Vagina (tissue), 2 donors: ENCODE measurements around the gene SPRR3.

Source experiments
- POLR2A ChIP-seq, 2 donors: fragments of 450-650 bp; IDR thresholded peaks; one replicate each; pipeline ENCODE4 v1.6.1; 2017; ENCODE audit warnings: antibody characterized with exemption in 2 of 2, mild to moderate bottlenecking in 2 of 2, moderate library complexity in 2 of 2
- POLR2AphosphoS5 ChIP-seq, 2 donors: sonication (generic); formaldehyde crosslinking; IDR thresholded peaks; one replicate each; pipeline ENCODE4 v1.9.0; 2017; ENCODE audit warnings: antibody characterized with exemption in 2 of 2, mild to moderate bottlenecking in 2 of 2, low read depth in 1 of 2; ENCODE audit not compliant: insufficient read depth in 1 of 2
- TF ChIP-seq, protein P1 (sequence below), 3 experiments: fragments of 450-650 bp in 2 of 3; fragments of 200-600 bp in 1 of 3; sonication (generic) in 1 of 3; IDR thresholded peaks; one replicate each; pipeline ENCODE4 v1.5.1; 2017 to 2019; ENCODE audit warnings: antibody characterized with exemption in 3 of 3, mild to moderate bottlenecking in 2 of 3, moderate library complexity in 2 of 3

DNA sequence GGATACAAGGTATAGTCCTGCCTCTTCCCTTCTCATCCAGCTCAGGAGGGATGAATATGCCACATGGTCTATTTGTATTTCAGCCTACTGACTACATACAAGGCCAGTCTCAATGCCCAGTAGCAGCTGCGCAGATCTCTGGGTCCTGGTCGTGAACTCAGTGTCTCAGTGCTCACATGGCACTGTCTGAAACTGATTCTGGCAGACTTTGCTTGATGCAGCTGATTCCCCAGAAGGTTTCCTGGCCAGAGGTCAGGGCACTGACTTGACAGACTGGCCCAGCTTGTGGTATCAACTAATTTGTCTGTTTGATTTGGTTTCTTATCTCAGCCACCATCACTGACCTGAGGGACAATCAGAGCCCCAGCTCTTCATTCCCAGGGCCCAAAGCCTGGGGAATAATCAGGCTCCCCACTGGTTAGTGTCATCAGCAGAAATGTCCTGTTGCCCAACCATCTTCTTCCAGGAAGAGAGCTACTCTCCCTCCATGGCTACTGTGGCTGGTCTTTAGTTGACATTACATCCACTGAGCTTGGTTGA, 38.6 kb upstream of the SPRR3 start:
- TF ChIP-seq, protein P1, sequence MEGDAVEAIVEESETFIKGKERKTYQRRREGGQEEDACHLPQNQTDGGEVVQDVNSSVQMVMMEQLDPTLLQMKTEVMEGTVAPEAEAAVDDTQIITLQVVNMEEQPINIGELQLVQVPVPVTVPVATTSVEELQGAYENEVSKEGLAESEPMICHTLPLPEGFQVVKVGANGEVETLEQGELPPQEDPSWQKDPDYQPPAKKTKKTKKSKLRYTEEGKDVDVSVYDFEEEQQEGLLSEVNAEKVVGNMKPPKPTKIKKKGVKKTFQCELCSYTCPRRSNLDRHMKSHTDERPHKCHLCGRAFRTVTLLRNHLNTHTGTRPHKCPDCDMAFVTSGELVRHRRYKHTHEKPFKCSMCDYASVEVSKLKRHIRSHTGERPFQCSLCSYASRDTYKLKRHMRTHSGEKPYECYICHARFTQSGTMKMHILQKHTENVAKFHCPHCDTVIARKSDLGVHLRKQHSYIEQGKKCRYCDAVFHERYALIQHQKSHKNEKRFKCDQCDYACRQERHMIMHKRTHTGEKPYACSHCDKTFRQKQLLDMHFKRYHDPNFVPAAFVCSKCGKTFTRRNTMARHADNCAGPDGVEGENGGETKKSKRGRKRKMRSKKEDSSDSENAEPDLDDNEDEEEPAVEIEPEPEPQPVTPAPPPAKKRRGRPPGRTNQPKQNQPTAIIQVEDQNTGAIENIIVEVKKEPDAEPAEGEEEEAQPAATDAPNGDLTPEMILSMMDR (IDR thresholded peaks at IDR 0.05) = no peak
- no peak for TF ChIP-seq POLR2A (IDR thresholded peaks at IDR 0.05)
- TF ChIP-seq POLR2AphosphoS5 (IDR thresholded peaks at IDR 0.05; ENCODE audit: insufficient read depth in 1 of 2, low read depth in 1 of 2) = no peak
